B cell (primary cell): Measurements from ENCODE around the gene CCDC187. TPM values are rescaled to one million over a fixed set of nuclear protein-coding genes. Genes with fewer than 3 reads are reported as not detected.
A peak's percentile ranks its signal among the peaks of the same experiment; 100 is the strongest.

Experiments used
- ATAC-seq: fragments of 200-7000 bp; cut with Tn5 transposase; one replicate; pipeline ENCODE4 v1.10.0; 2021; ENCODE audit warnings: low read depth, mild to moderate bottlenecking, moderate number of reproducible peaks, moderate library complexity
- CTCF ChIA-PET: fragments of 350-600 bp; sonication (Branson Sonifier 250); formaldehyde crosslinking; loops from one replicate; lab custom pipeline; 2021; ENCODE audit warnings: antibody characterized with exemption, inconsistent platforms; lab: Charles Lee
- POLR2A ChIA-PET: fragments of 350-600 bp; sonication (Branson Sonifier 250); formaldehyde crosslinking; loops from one replicate; lab custom pipeline; 2021; ENCODE audit warnings: antibody characterized with exemption; lab: Charles Lee
- DNase-seq: peaks from one replicate; pipeline ENCODE4 v3.0.0; 2013
- H2AFZ ChIP-seq: 2 replicates; pipeline ENCODE4 v1.6.1; 2012; ENCODE audit warnings: mild to moderate bottlenecking, low read depth, low read length; ENCODE audit not compliant: insufficient read depth, poor library complexity, severe bottlenecking
- H3K27ac ChIP-seq, 2 donors: 1 replicate in 1 of 2; 2 replicates in 1 of 2; pipeline ENCODE4 v1.5.1; 2012 to 2013; ENCODE audit warnings: low read length in 2 of 2, mild to moderate bottlenecking in 2 of 2, moderate library complexity in 1 of 2
- H3K27me3 ChIP-seq, 4 experiments: fragments of 200-600 bp in 1 of 4; sonication (generic) in 1 of 4; replicated peaks in 1 of 4; 1 replicate in 2 of 4; 2 replicates in 2 of 4; pipeline versions ENCODE4 v1.6.1 to v1.7.0; 2013 to 2016; ENCODE audit warnings: low read length in 3 of 4, mild to moderate bottlenecking in 2 of 4, mixed read lengths in 1 of 4, moderate library complexity in 1 of 4; ENCODE audit not compliant: insufficient read depth in 4 of 4, control insufficient read depth in 3 of 4; ENCODE audit errors: control extremely low read depth in 1 of 4
- H3K36me3 ChIP-seq, 2 experiments: replicated peaks in 1 of 2; 1 replicate in 1 of 2; 2 replicates in 1 of 2; pipeline versions ENCODE4 v1.6.1 to v1.7.1; 2013; ENCODE audit warnings: low read length in 1 of 2; ENCODE audit not compliant: insufficient read depth in 2 of 2, control insufficient read depth in 1 of 2; ENCODE audit errors: control extremely low read depth in 1 of 2, extremely low read depth in 1 of 2
- H3K4me1 ChIP-seq, 2 donors: fragments of 200-600 bp in 1 of 2; sonication (generic) in 1 of 2; 1 replicate in 1 of 2; 2 replicates in 1 of 2; pipeline versions ENCODE4 v1.5.1 to v1.6.1; 2013 to 2017; ENCODE audit warnings: low read length in 2 of 2; ENCODE audit not compliant: control insufficient read depth in 2 of 2, insufficient read depth in 2 of 2
- H3K4me2 ChIP-seq: replicated peaks from 2 replicates; pipeline ENCODE3; 2012; ENCODE audit warnings: mild to moderate bottlenecking, low read depth, low read length; ENCODE audit not compliant: poor library complexity, severe bottlenecking
- H3K4me3 ChIP-seq, 5 experiments: fragments of 200-600 bp in 1 of 5; sonication (generic) in 1 of 5; 1 replicate in 3 of 5; 2 replicates in 2 of 5; pipeline versions ENCODE4 v1.5.1 to v1.7.0; 2011 to 2016; ENCODE audit warnings: low read length in 4 of 5, mild to moderate bottlenecking in 4 of 5, low read depth in 2 of 5, control low read depth in 1 of 5, moderate library complexity in 1 of 5; ENCODE audit not compliant: insufficient read depth in 1 of 5; ENCODE audit errors: control extremely low read depth in 1 of 5, extremely low read depth in 1 of 5
- H3K79me2 ChIP-seq: fragments of 200-600 bp; sonication (generic); one replicate; pipeline ENCODE4 v1.6.0; 2016; ENCODE audit warnings: low read length; ENCODE audit not compliant: control insufficient read depth, insufficient read depth
- H3K9ac ChIP-seq: fragments of 200-600 bp; sonication (generic); 2 replicates; pipeline ENCODE4 v1.6.1; 2017; ENCODE audit warnings: mild to moderate bottlenecking, low read length, moderate library complexity
- H3K9me3 ChIP-seq, 3 donors: one replicate each; pipeline versions ENCODE4 v1.6.1 to v1.7.1; 2013; ENCODE audit warnings: low read length in 2 of 3; ENCODE audit not compliant: control insufficient read depth in 2 of 3, insufficient read depth in 1 of 3; ENCODE audit errors: control extremely low read depth in 1 of 3
- H4K20me1 ChIP-seq: 2 replicates; pipeline ENCODE4 v1.6.0; 2012; ENCODE audit warnings: mild to moderate bottlenecking, low read length; ENCODE audit not compliant: insufficient read depth, control insufficient read depth, poor library complexity, severe bottlenecking
- H3K27ac Mint-ChIP-seq: one replicate; pipeline ENCODE4 v1.8.0; 2021; ENCODE audit warnings: mixed read lengths
- H3K27me3 Mint-ChIP-seq: one replicate; pipeline ENCODE4 v1.8.0; 2021; ENCODE audit warnings: mixed read lengths
- H3K4me1 Mint-ChIP-seq: one replicate; pipeline ENCODE4 v1.8.0; 2021; ENCODE audit warnings: mixed read lengths
- H3K4me3 Mint-ChIP-seq: one replicate; pipeline ENCODE4 v1.8.0; 2021; ENCODE audit warnings: mixed read lengths
- H3K9me3 Mint-ChIP-seq: one replicate; pipeline ENCODE4 v1.8.0; 2022; ENCODE audit warnings: mixed read lengths; ENCODE audit not compliant: insufficient read depth
- CTCF ChIP-seq: fragments of 200-600 bp; IDR thresholded peaks from one replicate; pipeline ENCODE4 v1.8.0; 2022; ENCODE audit warnings: antibody characterized with exemption, mild to moderate bottlenecking
- EZH2 ChIP-seq: IDR thresholded peaks from 2 replicates; pipeline ENCODE4 v1.6.1; 2012; ENCODE audit warnings: borderline replicate concordance, low read depth, mild to moderate bottlenecking, moderate library complexity, low read length; ENCODE audit not compliant: insufficient read depth, poor library complexity, severe bottlenecking
- WGBS: methylation state at CpG from one replicate; pipeline ENCODE4 v1.1.5; 2013; ENCODE audit warnings: missing lambda C conversion rate; ENCODE audit not compliant: insufficient coverage; 5-methylcytosine and 5-hydroxymethylcytosine counted together
- intact Hi-C: fragments of 100-400 bp; cut with micrococcal nuclease; formaldehyde crosslinking; loops from one replicate; pipeline ENCODE4 v1.10.0; 2022
- polyA plus RNA-seq: library from polyadenylated mRNA; depleted of rRNA; stranded (reverse); fragments of >200 nt; gene quantifications from 2 replicates; pipeline ENCODE4 v1.2.3, GENCODE V29; 2012
- total RNA-seq, 2 donors: library from RNA; stranded (reverse); fragments of 120-200 nt in 1 of 2; gene quantifications; 1 replicate in 1 of 2; 2 replicates in 1 of 2; pipeline versions ENCODE4 v1.2.3 to v1.2.4, GENCODE V29; 2013 to 2022

Gene CCDC187
- total and polyA plus RNA-seq, 2 donors (not counting 1 experiment from before 2014, with no cell fraction given): 1.5 to 7.6 TPM

- TF ChIP-seq EZH2: no peak
- TF ChIP-seq CTCF: no peak
- no peak for DNase-seq
- ChIA-PET POLR2A (no interaction called here), CTCF (interaction anchor here (1.4 to 7.7 kb wide), 5 partner anchors 19 to 61 kb away, joined by 3 to 102 read pairs (median 9); no protein-coding TSS in a partner anchor)
- Histone ChIP-seq H3K27ac (no peak overlapping the region), H3K27me3 (no peaks in the 10 kb centered on the region), H3K4me1 (peaks cover 35 to 56% of the 10 kb centered on the region in 2 donors), H3K9me3 (peaks cover 0 to 10% (median 0%) of the 10 kb centered on the region in 3 donors), H3K4me3 (no peak overlapping the region), H2AFZ (no peak overlapping the region), H3K36me3 (peaks cover 0 to 85% of the 10 kb centered on the region in 2 experiments), H3K4me2 (no peak overlapping the region), H3K79me2 (peaks cover 88% of the 10 kb centered on the region), H4K20me1 (peaks cover 87% of the 10 kb centered on the region), H3K9ac (no peak overlapping the region)
- H3K4me1 Mint-ChIP-seq: peaks cover 58% of the 10 kb centered on the region
- no peaks in the 10 kb centered on the region for H3K9me3 Mint-ChIP-seq
- H3K27me3 Mint-ChIP-seq: no peaks in the 10 kb centered on the region
- ATAC-seq: no peak
- intact Hi-C loops: no loop called here
- H3K4me3 Mint-ChIP-seq: peak overlapping the region; percentile 66
- peak overlapping the region; percentile 86 for H3K27ac Mint-ChIP-seq
- WGBS: 94% methylated on average over 31 of the region's 38 CpGs
These were observed 81.6 kb downstream of the CCDC187 start for GRCh38 chr9:136222166-136222905.
